HG02970 (cell line): ENCODE data around the gene HAX1.
"Not testable (repeated sequence)": the region's sequence is repeated elsewhere in the genome, so short reads cannot be mapped to it uniquely, and the experiment has no call there.

Experiments
- ATAC-seq: cut with Tn5 transposase; IDR thresholded peaks from one replicate; pipeline ENCODE4 v1.9.1; 2021; ENCODE audit warnings: mild to moderate bottlenecking, moderate library complexity, moderate number of reproducible peaks; ENCODE audit not compliant: unreplicated experiment, low FRiP score

Gene HAX1

GRCh38 chr1:154272999-154273563 lies 652 bp downstream of the HAX1 start:
- ATAC-seq = no peak

DNA sequence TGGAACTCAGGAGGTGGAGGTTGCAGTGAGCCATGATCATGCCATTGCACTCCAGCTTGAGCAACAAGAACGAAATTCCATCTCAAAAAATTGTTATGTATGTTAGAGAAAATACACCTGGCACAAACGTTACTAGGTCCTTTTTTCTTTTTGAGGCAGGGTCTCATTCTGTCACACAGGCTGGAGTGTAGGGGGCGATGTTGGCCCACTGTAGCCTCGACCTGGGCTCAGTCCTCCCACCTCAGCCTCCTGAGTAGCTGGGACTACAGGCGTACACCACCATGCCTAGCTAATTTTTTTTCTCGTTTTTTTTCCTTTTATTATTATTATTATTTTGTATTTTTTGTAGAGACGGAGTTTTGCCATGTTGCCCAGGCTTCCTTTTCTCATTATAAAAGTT lies 4.4 kb downstream of the HAX1 start:
- no peak for ATAC-seq

- not testable (repeated sequence) for ATAC-seq
Measured at GRCh38 chr1:154287591-154287990, 15.2 kb downstream of the HAX1 start.

DNA sequence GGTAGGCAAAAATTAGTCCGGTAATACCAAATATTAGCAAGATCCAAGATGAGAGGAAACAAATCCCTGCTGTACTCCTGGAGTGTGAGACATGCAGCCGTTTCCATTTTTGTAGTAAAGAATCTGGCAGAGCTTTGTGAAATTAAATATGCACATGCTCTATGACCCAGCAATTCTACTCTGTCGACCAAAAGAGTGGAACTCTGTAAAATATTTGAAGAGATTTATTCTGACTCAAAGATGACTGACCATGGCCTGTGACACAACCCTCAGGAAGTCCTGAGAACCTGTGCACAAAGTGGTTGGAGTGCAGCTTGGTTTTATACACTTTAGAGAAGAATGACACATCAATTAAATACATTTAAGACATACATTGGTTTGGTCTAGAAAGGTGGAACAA lies 16.2 kb downstream of the HAX1 start:
- no peak for ATAC-seq

- no peak for ATAC-seq
Measured at GRCh38 chr1:154290921-154291320, 18.5 kb downstream of the HAX1 start.

GRCh38 chr1:154295408-154296235 lies 23.2 kb downstream of the HAX1 start:
- ATAC-seq = no peak

DNA sequence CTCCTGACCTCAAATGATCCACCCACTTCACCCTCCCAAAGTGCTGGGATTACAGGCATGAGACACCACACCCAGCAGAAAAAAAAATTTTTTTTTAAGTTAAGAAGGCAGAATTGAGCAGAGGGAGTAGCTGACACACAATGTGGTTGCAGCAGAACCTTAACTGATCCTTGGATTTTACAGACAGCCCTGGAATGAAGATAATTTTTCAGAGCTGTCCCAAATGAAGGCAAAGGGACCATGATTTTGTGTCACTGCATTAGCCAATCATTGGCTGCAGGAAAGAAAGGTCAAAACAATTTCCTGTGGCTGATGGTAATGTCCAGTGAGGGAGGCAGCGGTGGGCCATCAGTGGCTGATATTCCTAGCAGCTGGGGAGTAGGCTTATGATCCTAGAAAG lies 29.2 kb downstream of the HAX1 start:
- no peak for ATAC-seq

GRCh38 chr1:154304664-154305337 lies 32.4 kb downstream of the HAX1 start:
- ATAC-seq = no peak

DNA sequence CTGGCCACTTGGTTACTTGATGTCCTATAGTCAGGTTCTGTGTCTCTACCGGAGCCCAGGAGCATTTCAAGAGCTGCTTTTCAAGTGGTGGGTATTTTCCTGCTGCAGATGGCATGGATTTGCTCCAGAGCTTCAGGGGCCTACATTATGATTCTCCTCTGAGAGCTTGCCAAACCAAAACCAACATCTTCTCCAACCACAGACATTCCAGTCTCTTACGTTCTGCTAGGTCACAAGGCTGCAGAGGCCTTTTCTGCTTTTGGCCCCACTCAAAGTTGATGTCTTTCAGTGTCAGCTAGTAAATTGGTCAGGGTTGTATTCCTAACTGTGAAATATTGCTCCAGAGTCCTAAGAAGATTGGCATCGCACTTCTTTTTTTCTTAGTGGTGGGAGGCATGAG lies 33.7 kb downstream of the HAX1 start:
- no peak for ATAC-seq

GRCh38 chr1:154307670-154308270 lies 35.3 kb downstream of the HAX1 start:
- not testable (repeated sequence) for ATAC-seq

DNA sequence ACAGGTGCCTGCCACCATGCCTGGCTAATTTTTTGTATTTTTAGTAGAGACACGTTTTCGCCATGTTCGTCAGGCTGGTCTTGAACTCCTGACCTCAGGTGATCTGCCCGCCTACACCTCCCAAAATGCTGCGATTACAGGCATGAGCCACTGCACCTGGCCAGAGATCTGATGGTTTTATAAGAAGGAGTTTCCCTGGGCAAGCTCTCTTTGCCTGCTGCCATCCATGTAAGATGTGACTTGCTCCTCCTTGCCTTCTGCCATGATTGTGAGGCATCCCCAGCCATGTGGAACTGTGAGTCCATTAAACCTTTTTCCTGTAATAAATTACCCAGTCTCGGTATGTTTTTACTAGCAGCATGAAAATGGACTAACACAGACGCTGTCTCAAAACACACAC lies 36.7 kb downstream of the HAX1 start:
- ATAC-seq = not testable (repeated sequence)

GRCh38 chr1:154312229-154313065 lies 40.0 kb downstream of the HAX1 start:
- ATAC-seq = not testable (repeated sequence)

GRCh38 chr1:154313066-154313356 lies 40.6 kb downstream of the HAX1 start:
- ATAC-seq = no peak

DNA sequence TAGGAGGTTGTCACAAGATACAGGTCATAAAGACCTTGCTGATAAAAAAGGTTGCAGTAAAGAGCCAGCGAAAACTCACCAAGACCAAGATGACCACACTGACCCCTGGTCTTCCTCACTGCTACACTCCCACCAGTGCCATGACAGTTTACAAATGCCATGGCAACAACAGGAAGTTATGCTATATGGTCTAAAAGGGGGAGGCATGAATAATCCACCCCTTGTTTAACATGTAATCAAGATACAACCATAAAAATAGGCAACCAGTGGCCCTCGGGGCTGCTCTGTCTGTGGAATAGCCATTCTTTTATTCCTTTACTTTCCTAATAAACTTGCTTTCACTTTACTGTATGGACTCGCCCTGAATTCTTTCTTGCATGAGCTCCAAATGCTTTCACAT lies 41.8 kb downstream of the HAX1 start:
- ATAC-seq = not testable (repeated sequence)

DNA sequence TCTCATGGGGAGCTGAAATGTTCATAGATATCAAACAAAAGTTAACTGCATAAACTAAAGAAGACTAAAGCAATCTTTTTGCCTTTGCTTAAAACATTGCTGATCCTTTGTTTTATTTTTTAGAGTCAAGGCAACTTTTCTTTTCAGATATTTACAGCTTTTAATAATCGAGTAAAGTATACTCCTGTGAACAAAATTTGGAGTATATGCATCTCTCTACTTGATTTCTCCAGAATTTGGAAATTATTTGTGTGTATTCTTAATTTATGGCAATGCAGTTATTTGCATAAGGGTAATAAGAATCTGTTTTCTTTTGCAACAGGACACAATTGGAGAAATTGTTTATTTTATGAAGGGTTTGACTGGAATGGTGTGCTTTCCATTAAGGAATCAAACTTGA lies 44.3 kb downstream of the HAX1 start:
- ATAC-seq = no peak

- no peak for ATAC-seq
Measured at GRCh38 chr1:154318386-154318785, 46.0 kb downstream of the HAX1 start.

DNA sequence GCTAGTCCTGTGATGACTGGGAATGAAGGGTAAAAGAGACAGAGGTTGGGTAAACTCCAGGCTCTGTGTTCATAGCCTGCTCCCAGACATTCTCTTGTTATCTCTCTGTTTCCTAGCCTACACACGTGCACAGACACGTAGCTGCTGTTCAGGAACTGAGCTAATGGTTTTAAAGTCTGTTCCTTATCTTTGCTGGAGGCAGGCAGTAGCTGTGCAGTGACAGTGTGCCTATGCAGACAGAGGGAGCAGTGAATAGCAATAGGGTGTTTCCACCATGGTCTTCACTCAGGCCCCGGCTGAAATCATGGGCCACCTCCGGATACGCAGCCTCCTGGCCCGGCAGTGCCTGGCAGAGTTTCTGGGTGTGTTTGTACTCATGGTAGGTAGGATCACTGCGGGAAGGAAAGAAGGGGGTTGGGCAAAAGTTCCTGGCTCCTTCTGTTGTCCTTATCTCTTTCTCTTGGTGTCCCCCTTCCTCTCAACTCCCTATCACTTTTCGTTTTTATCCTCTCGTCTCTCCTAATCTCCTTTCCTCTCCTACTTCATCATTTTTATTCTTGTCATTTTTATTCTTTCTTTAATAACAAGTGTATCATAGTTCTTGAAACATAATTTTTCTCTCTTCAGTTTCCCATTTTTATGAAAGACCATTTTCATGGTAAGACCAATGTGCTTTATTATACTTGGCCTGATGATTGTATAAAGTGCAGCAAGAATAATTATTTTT lies 48.6 kb downstream of the HAX1 start, which contains the start of gene AQP10:
Gene AQP10, plus strand, starts transcription at position 212 of the 727 bp plus-strand sequence. Its CDS starts 63 bp downstream, at position 275.
- ATAC-seq = no peak

- not testable (repeated sequence) for ATAC-seq
Measured at GRCh38 chr1:154321609-154321934, 49.1 kb downstream of the HAX1 start.

DNA sequence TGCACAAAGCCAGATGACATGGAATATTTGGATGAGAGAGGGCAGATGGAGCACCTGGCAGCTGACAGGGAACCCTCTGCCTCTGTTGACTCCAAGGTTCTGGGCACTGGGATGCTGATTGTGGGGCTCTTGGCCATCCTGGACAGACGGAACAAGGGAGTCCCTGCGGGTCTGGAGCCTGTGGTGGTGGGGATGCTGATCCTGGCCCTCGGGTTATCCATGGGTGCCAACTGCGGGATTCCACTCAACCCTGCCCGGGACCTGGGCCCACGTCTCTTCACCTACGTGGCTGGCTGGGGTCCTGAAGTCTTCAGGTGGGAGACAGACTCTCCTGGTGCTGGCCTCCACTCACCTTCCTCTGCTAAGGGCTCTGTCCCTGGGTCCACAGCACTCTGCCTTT lies 51.1 kb downstream of the HAX1 start:
- no peak for ATAC-seq

DNA sequence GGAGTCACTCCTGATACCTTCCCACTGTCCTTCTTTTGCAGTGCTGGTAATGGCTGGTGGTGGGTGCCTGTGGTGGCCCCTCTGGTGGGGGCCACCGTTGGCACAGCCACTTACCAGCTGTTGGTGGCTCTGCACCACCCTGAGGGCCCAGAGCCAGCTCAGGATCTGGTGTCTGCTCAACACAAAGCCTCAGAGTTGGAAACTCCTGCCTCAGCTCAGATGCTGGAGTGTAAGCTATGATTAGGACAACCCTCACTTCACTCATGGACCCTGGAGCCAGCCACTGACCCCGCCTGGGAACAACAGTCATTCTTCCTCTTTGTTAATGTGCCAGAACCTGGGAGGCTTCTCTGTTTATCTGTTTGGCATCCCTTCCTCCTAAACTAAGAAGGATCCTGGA lies 51.8 kb downstream of the HAX1 start:
- no peak for ATAC-seq
